ENCODE measurements around the gene GALNS.
"Not testable (repeated sequence)": the region's sequence is repeated elsewhere in the genome, so short reads cannot be mapped to it uniquely, and the experiment has no call there.

The GALNS gene

GRCh38 chr16:88889702-88890352, 33.1 kb upstream of the GALNS start:
- not testable (repeated sequence) for DNase-seq (ENCODE audit: low read depth in 1 of 2, low spot score in 1 of 2)

- DNase-seq (ENCODE audit: low read depth in 1 of 2, low spot score in 1 of 2): no peak
Measured at GRCh38 chr16:88888461-88889387, 32.0 kb upstream of the GALNS start.

GRCh38 chr16:88888057-88888456, 31.3 kb upstream of the GALNS start:
- DNase-seq (ENCODE audit: low read depth in 1 of 2, low spot score in 1 of 2): no peak

- DNase-seq (ENCODE audit: low read depth in 1 of 2, low spot score in 1 of 2): no peak
Measured at GRCh38 chr16:88886845-88887521, 30.2 kb upstream of the GALNS start.

GRCh38 chr16:88886420-88886844, 29.7 kb upstream of the GALNS start:
- DNase-seq (ENCODE audit: low read depth in 1 of 2, low spot score in 1 of 2): no peak

- no peak for DNase-seq (ENCODE audit: low read depth in 1 of 2, low spot score in 1 of 2)
Measured at GRCh38 chr16:88885693-88886280, 29.0 kb upstream of the GALNS start.

- DNase-seq (ENCODE audit: low read depth in 1 of 2, low spot score in 1 of 2): no peak
Measured at GRCh38 chr16:88884569-88885271, 28.0 kb upstream of the GALNS start.

- no peak for DNase-seq (ENCODE audit: low read depth in 1 of 2, low spot score in 1 of 2)
Measured at GRCh38 chr16:88883946-88884345, 27.2 kb upstream of the GALNS start.

GRCh38 chr16:88883117-88883895, 26.6 kb upstream of the GALNS start:
- DNase-seq (ENCODE audit: low read depth in 1 of 2, low spot score in 1 of 2): no peak

- no peak for DNase-seq (ENCODE audit: low read depth in 1 of 2, low spot score in 1 of 2)
Measured at GRCh38 chr16:88882358-88883030, 25.7 kb upstream of the GALNS start.

- DNase-seq (ENCODE audit: low read depth in 1 of 2, low spot score in 1 of 2): no peak
Measured at GRCh38 chr16:88881675-88882357, 25.1 kb upstream of the GALNS start.

GRCh38 chr16:88881007-88881615, 24.4 kb upstream of the GALNS start:
- no peak for DNase-seq (ENCODE audit: low read depth in 1 of 2, low spot score in 1 of 2)

- no peak for DNase-seq (ENCODE audit: low read depth in 1 of 2, low spot score in 1 of 2)
Measured at GRCh38 chr16:88880226-88881006, 23.7 kb upstream of the GALNS start.

GRCh38 chr16:88879788-88880055, 23.0 kb upstream of the GALNS start:
- DNase-seq (ENCODE audit: low read depth in 1 of 2, low spot score in 1 of 2): no peak

- no peak for DNase-seq (ENCODE audit: low read depth in 1 of 2, low spot score in 1 of 2)
Measured at GRCh38 chr16:88878967-88879787, 22.4 kb upstream of the GALNS start.

GRCh38 chr16:88878356-88878755, 21.6 kb upstream of the GALNS start:
- DNase-seq (ENCODE audit: low read depth in 1 of 2, low spot score in 1 of 2): no peak

Data from activated T-helper 1 cell treated with anti-CD3 and anti-CD28 coated beads, Interleukin-2, amount 50 U/mL, for 16 hours (primary cell).